Neuronal stem cell (in vitro differentiated cells): ENCODE data around the gene CARHSP1.

Experiments
- DNase-seq: peaks from one replicate; pipeline ENCODE4 v3.0.0-alpha.2; 2013; ENCODE audit warnings: low spot score
- H2AFZ ChIP-seq: one replicate; pipeline ENCODE4 v1.6.1; 2013; ENCODE audit warnings: mild to moderate bottlenecking, low read length, inconsistent platforms
- H2AK5ac ChIP-seq: 2 replicates; pipeline ENCODE4 v1.6.1; 2013; ENCODE audit warnings: low read depth, mild to moderate bottlenecking, inconsistent platforms, low read length, moderate library complexity, mixed read lengths
- H2BK120ac ChIP-seq: 2 replicates; pipeline ENCODE4 v1.6.1; 2013; ENCODE audit warnings: low read depth, mild to moderate bottlenecking, inconsistent platforms, low read length, moderate library complexity, mixed read lengths
- H2BK12ac ChIP-seq: one replicate; pipeline ENCODE4 v1.6.1; 2013; ENCODE audit warnings: low read length, inconsistent platforms
- H2BK15ac ChIP-seq: 2 replicates; pipeline ENCODE4 v1.6.1; 2013; ENCODE audit warnings: mild to moderate bottlenecking, low read length, inconsistent platforms, mixed read lengths
- H2BK5ac ChIP-seq: one replicate; pipeline ENCODE4 v1.6.1; 2013; ENCODE audit warnings: inconsistent platforms, mild to moderate bottlenecking, low read length, moderate library complexity
- H3K14ac ChIP-seq: one replicate; pipeline ENCODE4 v1.6.1; 2013; ENCODE audit warnings: low read length, inconsistent platforms
- H3K18ac ChIP-seq: 2 replicates; pipeline ENCODE4 v1.6.1; 2013; ENCODE audit warnings: low read length, inconsistent platforms
- H3K23ac ChIP-seq: 2 replicates; pipeline ENCODE4 v1.6.1; 2013; ENCODE audit warnings: low read depth, mild to moderate bottlenecking, mixed read lengths, low read length, inconsistent platforms; ENCODE audit not compliant: poor library complexity
- H3K27ac ChIP-seq: replicated peaks from 3 replicates; pipeline ENCODE4 v1.5.1; 2013; ENCODE audit warnings: low read length, inconsistent platforms
- H3K27me3 ChIP-seq, 3 experiments: 2 replicates each; pipeline ENCODE4 v1.6.1; 2013; ENCODE audit warnings: low read length in 3 of 3, mild to moderate bottlenecking in 2 of 3, inconsistent platforms in 1 of 3, low read depth in 1 of 3, mixed read lengths in 1 of 3, moderate library complexity in 1 of 3; ENCODE audit not compliant: control insufficient read depth in 3 of 3, insufficient read depth in 3 of 3
- H3K36me3 ChIP-seq, 2 donors: replicated peaks in 1 of 2; 2 replicates each; pipeline ENCODE4 v1.6.1; 2013; ENCODE audit warnings: low read length in 2 of 2; ENCODE audit not compliant: control insufficient read depth in 2 of 2, insufficient read depth in 2 of 2
- H3K4ac ChIP-seq: 2 replicates; pipeline ENCODE4 v1.6.1; 2013; ENCODE audit warnings: inconsistent platforms, mild to moderate bottlenecking, low read length, moderate library complexity
- H3K4me1 ChIP-seq, 2 donors: 1 replicate in 1 of 2; 2 replicates in 1 of 2; pipeline ENCODE4 v1.6.1; 2013; ENCODE audit warnings: low read length in 2 of 2, low read depth in 1 of 2; ENCODE audit not compliant: control insufficient read depth in 2 of 2, insufficient read depth in 1 of 2
- H3K4me2 ChIP-seq: one replicate; pipeline ENCODE4 v1.6.1; 2013; ENCODE audit warnings: mild to moderate bottlenecking, low read length, inconsistent platforms; ENCODE audit not compliant: insufficient read depth, poor library complexity, severe bottlenecking
- H3K4me3 ChIP-seq, 2 donors: 2 replicates each; pipeline ENCODE4 v1.5.1; 2013; ENCODE audit warnings: low read length in 2 of 2, mild to moderate bottlenecking in 2 of 2, inconsistent platforms in 1 of 2, moderate library complexity in 1 of 2
- H3K79me1 ChIP-seq: one replicate; pipeline ENCODE4 v1.6.1; 2013; ENCODE audit warnings: low read depth, mild to moderate bottlenecking, inconsistent platforms, low read length, moderate library complexity
- H3K9ac ChIP-seq: one replicate; pipeline ENCODE4 v1.6.1; 2013; ENCODE audit warnings: mild to moderate bottlenecking, low read depth, low read length, inconsistent platforms; ENCODE audit not compliant: poor library complexity
- H3K9me3 ChIP-seq, 2 donors: replicated peaks in 1 of 2; 2 replicates each; pipeline versions ENCODE3 to v1.6.1; 2013; ENCODE audit warnings: low read length in 2 of 2, mild to moderate bottlenecking in 2 of 2, inconsistent platforms in 1 of 2, low read depth in 1 of 2, mixed read lengths in 1 of 2, moderate library complexity in 1 of 2; ENCODE audit not compliant: control insufficient read depth in 2 of 2, insufficient read depth in 1 of 2
- H4K8ac ChIP-seq: one replicate; pipeline ENCODE4 v1.6.1; 2013; ENCODE audit warnings: low read depth, mild to moderate bottlenecking, inconsistent platforms, low read length, moderate library complexity
- H4K91ac ChIP-seq: one replicate; pipeline ENCODE4 v1.6.1; 2013; ENCODE audit warnings: low read length, low read depth, mild to moderate bottlenecking, inconsistent platforms; ENCODE audit not compliant: poor library complexity
- WGBS, 2 donors: extraction: QIAGEN DNeasy Blood & Tissue Kit; methylation state at CpG; one replicate each; pipeline ENCODE4 v1.1.7; 2013; ENCODE audit warnings: missing lambda C conversion rate in 2 of 2, mixed read lengths in 1 of 2; ENCODE audit not compliant: insufficient read length in 2 of 2, insufficient replicate concordance in 1 of 2; ENCODE audit errors: extremely low coverage in 2 of 2; 5-methylcytosine and 5-hydroxymethylcytosine counted together

CARHSP1 gene

GRCh38 chr16:8892101-8892575, 23.3 kb upstream of the CARHSP1 start:
- peaks cover 49 to 99% of the 10 kb centered on the region in 2 donors for H3K36me3 ChIP-seq
- H2BK120ac ChIP-seq: no peak overlapping the region
- no peak overlapping the region for H3K4ac ChIP-seq
- H3K4me3 ChIP-seq: peak overlapping the region in 1 of 2 donors; percentile 37
- no peak overlapping the region for H2BK12ac ChIP-seq
- no peaks in the 10 kb centered on the region for H3K79me1 ChIP-seq
- peak overlapping the region; percentile 25 for H3K27ac ChIP-seq
- H3K9me3 ChIP-seq: peaks cover 0 to 2% of the 10 kb centered on the region in 2 donors
- no peak overlapping the region for H2AFZ ChIP-seq
- H2BK15ac ChIP-seq: no peak overlapping the region
- peaks cover 6 to 8% of the 10 kb centered on the region in 2 donors for H3K4me1 ChIP-seq
- no peak overlapping the region for H3K14ac ChIP-seq
- H2AK5ac ChIP-seq: no peak overlapping the region
- no CpG with 5 or more reads among the region's 16 CpGs for WGBS, 2 donors
- H4K91ac ChIP-seq: no peak overlapping the region
- no peak for DNase-seq
- no peak overlapping the region for H3K18ac ChIP-seq
- H3K4me2 ChIP-seq: no peak overlapping the region
- peak overlapping the region; percentile 51 for H3K23ac ChIP-seq
- no peak overlapping the region for H2BK5ac ChIP-seq
- H4K8ac ChIP-seq: no peak overlapping the region
- no peaks in the 10 kb centered on the region for H3K27me3 ChIP-seq
- H3K9ac ChIP-seq: no peak overlapping the region

- Histone ChIP-seq H3K4me2 (no peak overlapping the region), H2BK15ac (no peak overlapping the region), H3K14ac (no peak overlapping the region), H4K91ac (no peak overlapping the region), H3K79me1 (no peaks in the 10 kb centered on the region), H3K9ac (no peak overlapping the region), H2BK5ac (no peak overlapping the region), H3K18ac (no peak overlapping the region), H3K4me1 (peaks cover 8 to 14% of the 10 kb centered on the region in 2 donors), H3K9me3 (peaks cover 0 to 3% of the 10 kb centered on the region in 2 donors), H2BK120ac (no peak overlapping the region), H3K4ac (no peak overlapping the region), H3K23ac (no peak overlapping the region), H2AK5ac (no peak overlapping the region), H4K8ac (no peak overlapping the region), H3K27ac (no peak overlapping the region), H2AFZ (no peak overlapping the region), H2BK12ac (no peak overlapping the region), H3K36me3 (peaks cover 41 to 84% of the 10 kb centered on the region in 2 donors), H3K4me3 (no peak overlapping the region), H3K27me3 (no peaks in the 10 kb centered on the region)
- WGBS, 2 donors: no CpG with 5 or more reads among the region's 5 CpGs
- DNase-seq: no peak
These were observed 21.7 kb upstream of the CARHSP1 start for GRCh38 chr16:8890549-8890921.

DNA sequence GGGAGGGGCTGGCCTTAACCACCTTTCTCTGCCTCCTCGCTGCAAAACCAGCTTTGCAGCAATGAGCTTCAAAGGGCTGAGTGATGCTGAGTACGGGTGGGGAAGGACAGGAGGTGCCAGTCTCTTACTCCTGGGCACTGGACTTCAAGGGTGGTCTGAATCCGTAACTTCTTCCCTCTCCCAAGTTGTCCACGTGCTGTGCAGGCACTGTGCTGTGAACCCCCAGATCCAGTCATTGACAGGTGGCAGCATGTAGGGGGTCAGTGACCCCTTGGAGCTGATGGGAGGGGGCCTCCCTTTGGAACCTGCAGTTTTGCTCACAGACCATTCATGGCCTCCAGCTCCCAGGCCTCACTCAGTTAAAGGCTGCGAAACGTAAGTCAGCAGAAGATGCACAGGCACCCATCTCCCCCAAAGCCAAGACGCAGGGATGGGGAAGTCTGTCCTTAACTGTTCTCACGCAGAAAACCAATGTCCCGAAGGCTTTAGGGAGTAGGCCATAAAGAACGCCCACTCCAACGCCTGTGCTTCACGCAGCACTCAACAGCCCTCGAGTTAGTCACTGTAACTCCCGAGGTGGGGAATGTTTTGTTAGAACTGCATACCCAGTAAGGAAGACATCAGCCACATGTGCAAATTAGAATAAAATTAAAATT, 21.2 kb upstream of the CARHSP1 start:
- Histone ChIP-seq H3K4me3 (no peak overlapping the region), H3K14ac (no peak overlapping the region), H3K23ac (peak overlapping the region; percentile 53), H2BK5ac (no peak overlapping the region), H3K4ac (no peak overlapping the region), H2BK15ac (no peak overlapping the region), H2BK12ac (no peak overlapping the region), H4K91ac (no peak overlapping the region), H4K8ac (no peak overlapping the region), H3K79me1 (peaks cover 1% of the 10 kb centered on the region), H3K4me2 (no peak overlapping the region), H2AK5ac (no peak overlapping the region), H3K9ac (no peak overlapping the region), H2AFZ (no peak overlapping the region), H3K27ac (no peak overlapping the region), H3K4me1 (peaks cover 8 to 17% of the 10 kb centered on the region in 2 donors), H3K27me3 (no peaks in the 10 kb centered on the region), H2BK120ac (no peak overlapping the region), H3K36me3 (peaks cover 36 to 79% of the 10 kb centered on the region in 2 donors), H3K18ac (no peak overlapping the region), H3K9me3 (peaks cover 0 to 4% of the 10 kb centered on the region in 2 donors)
- WGBS, 2 donors: no CpG with 5 or more reads among the region's 14 CpGs
- DNase-seq: no peak

- Histone ChIP-seq H3K4ac (no peak overlapping the region), H3K4me3 (no peak overlapping the region), H4K91ac (no peak overlapping the region), H3K23ac (peak overlapping the region; percentile 53), H3K4me2 (no peak overlapping the region), H3K79me1 (peaks cover 1% of the 10 kb centered on the region), H4K8ac (no peak overlapping the region), H3K18ac (peak overlapping the region; percentile 39), H3K27me3 (no peaks in the 10 kb centered on the region), H2AK5ac (peak overlapping the region; percentile 13), H2BK15ac (no peak overlapping the region), H3K9ac (no peak overlapping the region), H3K4me1 (peaks cover 10 to 21% of the 10 kb centered on the region in 2 donors), H2BK5ac (no peak overlapping the region), H2BK12ac (no peak overlapping the region), H3K9me3 (peaks cover 0 to 4% of the 10 kb centered on the region in 2 donors), H2AFZ (no peak overlapping the region), H2BK120ac (no peak overlapping the region), H3K36me3 (peaks cover 30 to 71% of the 10 kb centered on the region in 2 donors), H3K14ac (no peak overlapping the region), H3K27ac (no peak overlapping the region)
- WGBS, 2 donors: no CpG with 5 or more reads among the region's 23 CpGs
- no peak for DNase-seq
These were observed 20.4 kb upstream of the CARHSP1 start for GRCh38 chr16:8888951-8889892.
